Astrocyte (in vitro differentiated cells and primary cell): ENCODE measurements around the gene CDK6.

Experiments
- CTCF ChIP-seq: IDR thresholded peaks from 2 replicates; pipeline ENCODE4 v1.5.1; 2011; ENCODE audit warnings: low read depth, mild to moderate bottlenecking, inconsistent platforms, low read length, moderate library complexity; ENCODE audit not compliant: insufficient read depth
- EZH2 ChIP-seq: IDR thresholded peaks from 2 replicates; pipeline ENCODE4 v1.6.1; 2012; ENCODE audit warnings: mild to moderate bottlenecking, low read length, inconsistent platforms; ENCODE audit not compliant: insufficient read depth

- TF ChIP-seq EZH2 (no peak), CTCF (no peak)
Observed at GRCh38 chr7:92753614-92754013, 82.8 kb downstream of the CDK6 start.
